Epithelial cell of esophagus (primary cell): ENCODE results near the gene ZDHHC3.
A peak's percentile ranks its signal among the peaks of the same experiment; 100 is the strongest.

Source experiments
- DNase-seq: peaks from one replicate; pipeline ENCODE4 v3.0.0; 2010; ENCODE audit warnings: low read depth
- H3K4me3 ChIP-seq: 2 replicates; pipeline ENCODE4 v1.5.1; 2011; ENCODE audit warnings: mild to moderate bottlenecking, low read length, control low read depth
- CTCF ChIP-seq: IDR thresholded peaks from 2 replicates; pipeline ENCODE4 v1.5.1; 2011; ENCODE audit warnings: low read depth, mild to moderate bottlenecking, low read length, control low read depth, inconsistent platforms; ENCODE audit not compliant: insufficient read depth; ENCODE audit errors: missing control alignments

The ZDHHC3 gene

GRCh38 chr3:44913868-44914468 lies 62.0 kb downstream of the ZDHHC3 start:
- TF ChIP-seq CTCF = peak; percentile 88
- peak; percentile 78 for DNase-seq
- H3K4me3 ChIP-seq = no peak overlapping the region

- H3K4me3 ChIP-seq = no peak overlapping the region
- DNase-seq = no peak
- no peak for TF ChIP-seq CTCF
Observed at GRCh38 chr3:44910693-44911092, 65.3 kb downstream of the ZDHHC3 start.

GRCh38 chr3:44909063-44909462 lies 66.9 kb downstream of the ZDHHC3 start:
- no peak for TF ChIP-seq CTCF
- H3K4me3 ChIP-seq = no peak overlapping the region
- DNase-seq = no peak

DNA sequence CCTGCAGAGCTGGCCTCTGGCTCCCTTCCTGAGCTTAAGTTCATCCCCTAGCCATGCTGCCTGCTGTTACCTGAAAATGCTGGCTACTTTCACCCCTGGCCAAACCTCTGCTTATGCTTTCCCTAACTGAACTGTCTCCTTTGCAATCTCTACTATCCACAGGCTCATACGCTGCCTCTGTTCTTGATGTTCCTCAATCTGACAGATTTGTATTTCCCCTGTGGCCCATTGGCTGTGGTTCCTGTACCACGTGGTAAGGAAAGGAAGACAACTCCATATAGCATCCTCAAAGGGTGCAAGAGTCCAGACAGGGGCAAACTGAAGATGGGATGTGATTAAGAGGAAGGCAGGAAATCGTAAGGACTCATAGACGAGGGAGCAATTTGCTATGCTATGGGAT lies 68.4 kb downstream of the ZDHHC3 start:
- TF ChIP-seq CTCF = no peak
- no peak for DNase-seq
- H3K4me3 ChIP-seq = no peak overlapping the region

GRCh38 chr3:44906997-44907396 lies 69.0 kb downstream of the ZDHHC3 start:
- H3K4me3 ChIP-seq = no peak overlapping the region
- TF ChIP-seq CTCF = no peak
- peak; percentile 89 for DNase-seq

DNA sequence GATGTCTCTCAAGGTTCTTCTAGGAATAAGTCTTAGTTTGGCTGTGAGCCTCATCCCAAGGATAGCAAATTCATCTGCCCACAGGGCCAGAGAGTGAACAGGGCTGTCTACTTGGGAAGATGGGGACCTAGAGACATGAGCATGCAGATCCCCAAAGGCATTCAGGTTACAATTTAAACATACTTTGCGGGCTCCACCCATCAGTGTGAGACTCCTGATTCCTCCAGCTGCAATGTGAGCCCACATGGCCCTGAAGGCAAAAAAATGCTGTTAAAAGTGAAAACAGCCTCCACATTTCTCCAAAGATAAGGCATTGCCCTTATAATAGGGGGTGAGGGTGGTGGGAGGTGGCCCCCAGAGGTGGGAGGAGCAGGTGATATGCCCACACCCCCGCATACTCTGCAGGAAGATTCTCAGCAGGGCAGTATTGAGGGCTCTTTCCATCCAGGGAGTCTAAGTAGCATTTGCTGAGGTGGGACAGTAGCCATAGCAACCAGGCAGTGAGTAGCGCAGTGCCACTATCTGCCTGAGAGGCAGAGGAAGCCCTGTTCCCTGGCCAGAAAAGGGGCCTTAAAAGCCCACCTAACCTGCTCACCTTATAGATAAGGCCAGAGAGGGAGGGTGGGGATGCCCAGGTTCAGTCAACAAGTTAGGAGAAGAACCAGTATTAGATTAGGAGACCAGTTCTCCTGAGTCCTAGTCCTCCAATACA lies 70.4 kb downstream of the ZDHHC3 start:
- no peak for TF ChIP-seq CTCF
- H3K4me3 ChIP-seq = no peak overlapping the region
- no peak for DNase-seq

DNA sequence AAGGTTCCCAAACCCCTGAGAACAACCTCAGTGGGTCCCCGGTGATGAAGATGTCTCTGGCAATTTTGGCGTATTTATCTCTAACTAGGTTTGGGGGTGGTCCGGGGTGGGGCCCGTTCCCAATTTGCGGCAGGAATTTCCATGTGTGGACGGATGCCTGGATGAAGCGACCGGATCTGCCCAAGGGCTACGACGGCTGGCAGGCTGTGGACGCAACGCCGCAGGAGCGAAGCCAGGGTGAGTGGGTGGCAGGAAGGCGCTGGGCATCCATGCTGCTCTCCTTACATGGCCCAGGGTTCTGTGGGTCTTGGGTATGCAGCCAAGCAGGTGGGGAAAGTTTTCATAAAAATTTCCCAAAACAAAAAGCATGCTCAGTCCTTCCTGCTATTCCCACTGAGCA lies 72.2 kb downstream of the ZDHHC3 start:
- DNase-seq = no peak
- TF ChIP-seq CTCF = no peak
- H3K4me3 ChIP-seq = no peak overlapping the region
